B cell (primary cell): ENCODE measurements around the gene MED27. TPM values are rescaled to one million over a fixed set of nuclear protein-coding genes. Genes with fewer than 3 reads are reported as not detected.

Source experiments
- ATAC-seq: fragments of 200-7000 bp; cut with Tn5 transposase; one replicate; pipeline ENCODE4 v1.10.0; 2021; ENCODE audit warnings: low read depth, mild to moderate bottlenecking, moderate number of reproducible peaks, moderate library complexity
- CTCF ChIA-PET: fragments of 350-600 bp; sonication (Branson Sonifier 250); formaldehyde crosslinking; loops from one replicate; lab custom pipeline; 2021; ENCODE audit warnings: antibody characterized with exemption, inconsistent platforms; lab: Charles Lee
- POLR2A ChIA-PET: fragments of 350-600 bp; sonication (Branson Sonifier 250); formaldehyde crosslinking; loops from one replicate; lab custom pipeline; 2021; ENCODE audit warnings: antibody characterized with exemption; lab: Charles Lee
- DNase-seq: peaks from one replicate; pipeline ENCODE4 v3.0.0; 2013
- H2AFZ ChIP-seq: 2 replicates; pipeline ENCODE4 v1.6.1; 2012; ENCODE audit warnings: mild to moderate bottlenecking, low read depth, low read length; ENCODE audit not compliant: insufficient read depth, poor library complexity, severe bottlenecking
- H3K27ac ChIP-seq, 2 donors: 1 replicate in 1 of 2; 2 replicates in 1 of 2; pipeline ENCODE4 v1.5.1; 2012 to 2013; ENCODE audit warnings: low read length in 2 of 2, mild to moderate bottlenecking in 2 of 2, moderate library complexity in 1 of 2
- H3K27me3 ChIP-seq, 4 experiments: fragments of 200-600 bp in 1 of 4; sonication (generic) in 1 of 4; replicated peaks in 1 of 4; 1 replicate in 2 of 4; 2 replicates in 2 of 4; pipeline versions ENCODE4 v1.6.1 to v1.7.0; 2013 to 2016; ENCODE audit warnings: low read length in 3 of 4, mild to moderate bottlenecking in 2 of 4, mixed read lengths in 1 of 4, moderate library complexity in 1 of 4; ENCODE audit not compliant: insufficient read depth in 4 of 4, control insufficient read depth in 3 of 4; ENCODE audit errors: control extremely low read depth in 1 of 4
- H3K36me3 ChIP-seq, 2 experiments: replicated peaks in 1 of 2; 1 replicate in 1 of 2; 2 replicates in 1 of 2; pipeline versions ENCODE4 v1.6.1 to v1.7.1; 2013; ENCODE audit warnings: low read length in 1 of 2; ENCODE audit not compliant: insufficient read depth in 2 of 2, control insufficient read depth in 1 of 2; ENCODE audit errors: control extremely low read depth in 1 of 2, extremely low read depth in 1 of 2
- H3K4me1 ChIP-seq, 2 donors: fragments of 200-600 bp in 1 of 2; sonication (generic) in 1 of 2; 1 replicate in 1 of 2; 2 replicates in 1 of 2; pipeline versions ENCODE4 v1.5.1 to v1.6.1; 2013 to 2017; ENCODE audit warnings: low read length in 2 of 2; ENCODE audit not compliant: control insufficient read depth in 2 of 2, insufficient read depth in 2 of 2
- H3K4me2 ChIP-seq: replicated peaks from 2 replicates; pipeline ENCODE3; 2012; ENCODE audit warnings: mild to moderate bottlenecking, low read depth, low read length; ENCODE audit not compliant: poor library complexity, severe bottlenecking
- H3K4me3 ChIP-seq, 5 experiments: fragments of 200-600 bp in 1 of 5; sonication (generic) in 1 of 5; 1 replicate in 3 of 5; 2 replicates in 2 of 5; pipeline versions ENCODE4 v1.5.1 to v1.7.0; 2011 to 2016; ENCODE audit warnings: low read length in 4 of 5, mild to moderate bottlenecking in 4 of 5, low read depth in 2 of 5, control low read depth in 1 of 5, moderate library complexity in 1 of 5; ENCODE audit not compliant: insufficient read depth in 1 of 5; ENCODE audit errors: control extremely low read depth in 1 of 5, extremely low read depth in 1 of 5
- H3K79me2 ChIP-seq: fragments of 200-600 bp; sonication (generic); one replicate; pipeline ENCODE4 v1.6.0; 2016; ENCODE audit warnings: low read length; ENCODE audit not compliant: control insufficient read depth, insufficient read depth
- H3K9ac ChIP-seq: fragments of 200-600 bp; sonication (generic); 2 replicates; pipeline ENCODE4 v1.6.1; 2017; ENCODE audit warnings: mild to moderate bottlenecking, low read length, moderate library complexity
- H3K9me3 ChIP-seq, 3 donors: one replicate each; pipeline versions ENCODE4 v1.6.1 to v1.7.1; 2013; ENCODE audit warnings: low read length in 2 of 3; ENCODE audit not compliant: control insufficient read depth in 2 of 3, insufficient read depth in 1 of 3; ENCODE audit errors: control extremely low read depth in 1 of 3
- H4K20me1 ChIP-seq: 2 replicates; pipeline ENCODE4 v1.6.0; 2012; ENCODE audit warnings: mild to moderate bottlenecking, low read length; ENCODE audit not compliant: insufficient read depth, control insufficient read depth, poor library complexity, severe bottlenecking
- H3K27ac Mint-ChIP-seq: one replicate; pipeline ENCODE4 v1.8.0; 2021; ENCODE audit warnings: mixed read lengths
- H3K27me3 Mint-ChIP-seq: one replicate; pipeline ENCODE4 v1.8.0; 2021; ENCODE audit warnings: mixed read lengths
- H3K4me1 Mint-ChIP-seq: one replicate; pipeline ENCODE4 v1.8.0; 2021; ENCODE audit warnings: mixed read lengths
- H3K4me3 Mint-ChIP-seq: one replicate; pipeline ENCODE4 v1.8.0; 2021; ENCODE audit warnings: mixed read lengths
- H3K9me3 Mint-ChIP-seq: one replicate; pipeline ENCODE4 v1.8.0; 2022; ENCODE audit warnings: mixed read lengths; ENCODE audit not compliant: insufficient read depth
- EZH2 ChIP-seq: IDR thresholded peaks from 2 replicates; pipeline ENCODE4 v1.6.1; 2012; ENCODE audit warnings: borderline replicate concordance, low read depth, mild to moderate bottlenecking, moderate library complexity, low read length; ENCODE audit not compliant: insufficient read depth, poor library complexity, severe bottlenecking
- WGBS: methylation state at CpG from one replicate; pipeline ENCODE4 v1.1.5; 2013; ENCODE audit warnings: missing lambda C conversion rate; ENCODE audit not compliant: insufficient coverage; 5-methylcytosine and 5-hydroxymethylcytosine counted together
- intact Hi-C: fragments of 100-400 bp; cut with micrococcal nuclease; formaldehyde crosslinking; loops from one replicate; pipeline ENCODE4 v1.10.0; 2022
- polyA minus RNA-seq: library from RNA; depleted of rRNA, polyadenylated mRNA; stranded (reverse); fragments of >200 nt; gene quantifications from 2 replicates; pipeline ENCODE4 v1.2.3, GENCODE V29; 2012
- polyA plus RNA-seq: library from polyadenylated mRNA; depleted of rRNA; stranded (reverse); fragments of >200 nt; gene quantifications from 2 replicates; pipeline ENCODE4 v1.2.3, GENCODE V29; 2012
- total RNA-seq, 2 donors: library from RNA; stranded (reverse); fragments of 120-200 nt in 1 of 2; gene quantifications; 1 replicate in 1 of 2; 2 replicates in 1 of 2; pipeline versions ENCODE4 v1.2.3 to v1.2.4, GENCODE V29; 2013 to 2022
- TF ChIP-seq, protein P1 (sequence below): fragments of 200-600 bp; IDR thresholded peaks from one replicate; pipeline ENCODE4 v1.8.0; 2022; ENCODE audit warnings: antibody characterized with exemption, mild to moderate bottlenecking

Gene MED27
- total RNA-seq (17.4 and 24.4 TPM in 2 replicates), polyA plus RNA-seq (15.0 and 17.7 TPM in 2 replicates), polyA minus RNA-seq (11.7 and 16.6 TPM in 2 replicates)
- 17.5 TPM for total RNA-seq (2013)

DNA sequence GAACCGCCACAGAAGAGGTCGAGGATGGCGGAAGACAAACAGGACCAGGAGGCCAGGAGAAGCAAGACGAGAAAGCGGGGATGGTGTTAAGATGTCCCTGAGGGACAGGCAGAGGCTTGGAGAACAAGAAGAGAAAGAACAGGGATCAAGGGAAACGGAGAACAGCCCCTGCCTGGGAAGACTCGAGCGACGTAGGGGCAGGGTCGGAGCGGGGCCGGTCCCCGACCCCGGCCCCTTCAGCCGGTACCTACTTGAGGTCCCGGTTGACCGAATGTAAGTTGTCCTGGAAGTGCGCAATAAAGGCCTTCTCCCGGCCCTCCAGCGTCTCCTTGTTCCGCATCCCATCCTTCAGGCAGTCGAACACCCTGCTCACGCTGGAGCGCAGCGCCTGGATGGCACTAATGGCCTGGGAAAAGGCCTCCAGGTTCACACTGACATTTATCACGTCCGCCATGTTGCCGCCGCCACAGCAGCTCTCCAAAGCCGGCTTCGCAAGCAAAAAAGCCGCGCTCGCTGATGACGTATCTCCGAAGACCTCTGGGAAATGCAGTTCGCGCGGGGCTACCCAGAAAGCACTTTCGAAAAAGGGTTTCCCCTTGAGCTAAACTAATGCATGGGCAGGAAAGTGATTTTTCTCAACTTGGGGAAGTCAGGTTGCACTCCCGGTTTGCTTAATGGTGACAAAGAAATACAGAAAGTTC is at the start of gene MED27:
Gene MED27 (minus strand): TSS at position 477 of the 701 bp plus-strand sequence. CDS start 23 bp downstream, at position 454.
- ATAC-seq (peak; percentile 99), DNase-seq (peak; percentile 95)
- H3K9me3 Mint-ChIP-seq, result no peaks in the 10 kb centered on the region
- Histone ChIP-seq H2AFZ (peak within 1 kb of the TSS; percentile 86), H3K27me3 (peaks cover 0 to 5% (median 0%) of the 10 kb centered on the region in 4 experiments), H3K79me2 (peaks cover 47% of the 10 kb centered on the region), H3K27ac (peak within 1 kb of the TSS; percentile 13 to 80), H3K4me3 (peak within 1 kb of the TSS; percentile 60 to 89 (median 81)), H3K9ac (peak within 1 kb of the TSS; percentile 94), H3K4me1 (peaks cover 15 to 17% of the 10 kb centered on the region in 2 donors), H4K20me1 (peaks cover 12% of the 10 kb centered on the region), H3K4me2 (peak within 1 kb of the TSS; percentile 95), H3K36me3 (peaks cover 0 to 18% of the 10 kb centered on the region in 2 experiments), H3K9me3 (no peaks in the 10 kb centered on the region)
- H3K27ac Mint-ChIP-seq, result peak within 1 kb of the TSS; percentile 94
- no peak for TF ChIP-seq EZH2
- TF ChIP-seq, protein P1, sequence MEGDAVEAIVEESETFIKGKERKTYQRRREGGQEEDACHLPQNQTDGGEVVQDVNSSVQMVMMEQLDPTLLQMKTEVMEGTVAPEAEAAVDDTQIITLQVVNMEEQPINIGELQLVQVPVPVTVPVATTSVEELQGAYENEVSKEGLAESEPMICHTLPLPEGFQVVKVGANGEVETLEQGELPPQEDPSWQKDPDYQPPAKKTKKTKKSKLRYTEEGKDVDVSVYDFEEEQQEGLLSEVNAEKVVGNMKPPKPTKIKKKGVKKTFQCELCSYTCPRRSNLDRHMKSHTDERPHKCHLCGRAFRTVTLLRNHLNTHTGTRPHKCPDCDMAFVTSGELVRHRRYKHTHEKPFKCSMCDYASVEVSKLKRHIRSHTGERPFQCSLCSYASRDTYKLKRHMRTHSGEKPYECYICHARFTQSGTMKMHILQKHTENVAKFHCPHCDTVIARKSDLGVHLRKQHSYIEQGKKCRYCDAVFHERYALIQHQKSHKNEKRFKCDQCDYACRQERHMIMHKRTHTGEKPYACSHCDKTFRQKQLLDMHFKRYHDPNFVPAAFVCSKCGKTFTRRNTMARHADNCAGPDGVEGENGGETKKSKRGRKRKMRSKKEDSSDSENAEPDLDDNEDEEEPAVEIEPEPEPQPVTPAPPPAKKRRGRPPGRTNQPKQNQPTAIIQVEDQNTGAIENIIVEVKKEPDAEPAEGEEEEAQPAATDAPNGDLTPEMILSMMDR, result no peak
- H3K4me3 Mint-ChIP-seq, result peak within 1 kb of the TSS; percentile 96
- POLR2A ChIA-PET, result interaction anchor here (0.8 kb wide), 1 partner anchor 19 kb away, joined by 3 read pairs; no protein-coding TSS in a partner anchor
- H3K27me3 Mint-ChIP-seq, result peaks cover 4% of the 10 kb centered on the region
- intact Hi-C loops, result loop anchor here (2.0 to 5.0 kb wide), 4 partner anchors 83 to 863 kb away; partner anchors contain the start of genes NTNG2, TSC1 and TTF1
- peaks cover 28% of the 10 kb centered on the region for H3K4me1 Mint-ChIP-seq
- WGBS, result under 1% methylated on average over 40 of the region's 41 CpGs
- CTCF ChIA-PET, result no interaction called here
